Neural progenitor cell (in vitro differentiated cells): Measurements from ENCODE around the gene ZRANB3.
"Not testable (repeated sequence)": the region's sequence is repeated elsewhere in the genome, so short reads cannot be mapped to it uniquely, and the experiment has no call there.

ENCODE experiments used
- CTCF ChIP-seq: fragments of 200-600 bp; sonication (generic); IDR thresholded peaks from 2 replicates; pipeline ENCODE4 v1.5.1; 2017; ENCODE audit warnings: antibody characterized with exemption, mild to moderate bottlenecking
- EZH2 ChIP-seq: fragments of 200-600 bp; sonication (generic); IDR thresholded peaks from 2 replicates; pipeline ENCODE4 v1.6.1; 2017; ENCODE audit warnings: antibody characterized with exemption, mild to moderate bottlenecking, moderate library complexity
- EZH2phosphoT487 ChIP-seq: fragments of 200-600 bp; sonication (generic); IDR thresholded peaks from 2 replicates; pipeline ENCODE4 v1.6.1; 2017; ENCODE audit warnings: antibody characterized with exemption

GRCh38 chr2:135453027-135453426 is 78.0 kb downstream of the ZRANB3 start:
- TF ChIP-seq CTCF, EZH2phosphoT487, EZH2: not testable (repeated sequence)
